ENCODE results near the gene FAT1.

DNA sequence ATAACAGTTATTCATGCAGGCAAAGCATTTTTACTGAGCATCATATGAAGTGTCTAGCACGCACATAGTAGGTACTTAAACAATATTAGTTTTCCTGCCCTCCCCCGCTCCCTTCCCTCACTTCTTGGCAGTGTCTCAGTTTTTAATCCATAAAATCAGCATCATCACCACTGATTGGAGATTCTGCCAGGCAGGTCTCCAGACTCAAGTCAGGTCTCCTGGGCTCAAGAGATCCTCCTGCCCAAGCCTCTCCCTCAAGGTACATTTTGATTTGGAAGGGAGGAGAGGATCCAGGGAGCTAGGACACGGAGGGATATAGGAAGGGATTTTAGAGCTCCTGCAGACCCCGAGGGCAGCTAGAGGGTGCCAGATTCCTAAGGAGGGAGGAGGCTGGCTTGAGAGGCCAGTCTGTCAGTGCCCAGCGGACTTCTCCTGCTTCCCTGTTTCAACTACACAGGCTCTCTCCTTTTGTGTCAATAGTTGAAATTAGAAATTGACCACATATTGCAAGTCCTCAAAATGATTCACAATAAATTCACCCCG lies 4.4 kb upstream of the FAT1 start:
- TF ChIP-seq, protein P1, sequence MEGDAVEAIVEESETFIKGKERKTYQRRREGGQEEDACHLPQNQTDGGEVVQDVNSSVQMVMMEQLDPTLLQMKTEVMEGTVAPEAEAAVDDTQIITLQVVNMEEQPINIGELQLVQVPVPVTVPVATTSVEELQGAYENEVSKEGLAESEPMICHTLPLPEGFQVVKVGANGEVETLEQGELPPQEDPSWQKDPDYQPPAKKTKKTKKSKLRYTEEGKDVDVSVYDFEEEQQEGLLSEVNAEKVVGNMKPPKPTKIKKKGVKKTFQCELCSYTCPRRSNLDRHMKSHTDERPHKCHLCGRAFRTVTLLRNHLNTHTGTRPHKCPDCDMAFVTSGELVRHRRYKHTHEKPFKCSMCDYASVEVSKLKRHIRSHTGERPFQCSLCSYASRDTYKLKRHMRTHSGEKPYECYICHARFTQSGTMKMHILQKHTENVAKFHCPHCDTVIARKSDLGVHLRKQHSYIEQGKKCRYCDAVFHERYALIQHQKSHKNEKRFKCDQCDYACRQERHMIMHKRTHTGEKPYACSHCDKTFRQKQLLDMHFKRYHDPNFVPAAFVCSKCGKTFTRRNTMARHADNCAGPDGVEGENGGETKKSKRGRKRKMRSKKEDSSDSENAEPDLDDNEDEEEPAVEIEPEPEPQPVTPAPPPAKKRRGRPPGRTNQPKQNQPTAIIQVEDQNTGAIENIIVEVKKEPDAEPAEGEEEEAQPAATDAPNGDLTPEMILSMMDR (IDR thresholded peaks at IDR 0.05), result no peak
- TF ChIP-seq POLR2AphosphoS5 (IDR thresholded peaks at IDR 0.05; ENCODE audit: insufficient read depth in 1 of 2, low read depth in 1 of 2), result no peak
